ENCODE measurements around the gene ZNF142. TPM values are rescaled to one million over a fixed set of nuclear protein-coding genes. Genes with fewer than 3 reads are reported as not detected.

The ZNF142 gene
- total RNA-seq, 1 experiment from 2014 or later = 29.2 TPM

- TF ChIP-seq REST (IDR thresholded peaks at IDR 0.05; ENCODE audit: low read depth) = no peak
- no peak for TF ChIP-seq YY1 (IDR thresholded peaks at IDR 0.05; ENCODE audit: extremely low read depth, insufficient replicate concordance, low read depth, low read length)
These were observed 41.1 kb downstream of the ZNF142 start (continued) for GRCh38 chr2:218618102-218618860.

GRCh38 chr2:218615868-218616315 lies 43.5 kb downstream of the ZNF142 start:
- Histone ChIP-seq H3K27me3 (ENCODE audit: insufficient read depth, low read length) (no peaks in the 10 kb centered on the region), H3K4me1 (ENCODE audit: control insufficient read depth in 1 of 2, insufficient read depth in 2 of 2, low read length in 2 of 2) (no peaks in the 10 kb centered on the region), H3K36me3 (ENCODE audit: control insufficient read depth in 1 of 2, insufficient read depth in 2 of 2, low read length in 2 of 2) (no peaks in the 10 kb centered on the region), H3K27ac (ENCODE audit: low read depth, low read length) (no peak overlapping the region), H4K20me1 (ENCODE audit: insufficient read depth) (no peaks in the 10 kb centered on the region), H3K9me3 (ENCODE audit: control insufficient read depth in 1 of 2, insufficient read depth in 1 of 2, low read depth in 1 of 2, low read length in 2 of 2) (no peaks in the 10 kb centered on the region), H2AFZ (ENCODE audit: low read depth, low read length, poor library complexity, severe bottlenecking) (no peak overlapping the region), H3K9me2 (ENCODE audit: insufficient read depth) (no peaks in the 10 kb centered on the region), H3K9ac (ENCODE audit: low read length) (no peak overlapping the region), H3K79me2 (ENCODE audit: insufficient read depth, low read length) (no peaks in the 10 kb centered on the region), H3K4me2 (ENCODE audit: low read length) (no peak overlapping the region), H3K4me3 (replicated peaks in 1 of 2; ENCODE audit: low read depth in 1 of 2, low read length in 2 of 2) (no peak overlapping the region)
- ChIA-PET RAD21 (ENCODE audit: low non-redundant PET in 1 of 2, low total read pairs in 2 of 2, uncharacterized antibody in 2 of 2, unreplicated experiment in 2 of 2) (no interaction called here), CTCF (no interaction called here), POLR2A (no interaction called here)
- no peak for DNase-seq (ENCODE audit: low read depth, low spot score)
- no peak for ATAC-seq
- no TSS peak for BruUV-seq (replicated peaks)
- intact Hi-C loops (cut with micrococcal nuclease) = no loop called here
- TF ChIP-seq SP1 (IDR thresholded peaks at IDR 0.05; ENCODE audit: low read depth) (no peak), EZH2 (IDR thresholded peaks at IDR 0.05) (no peak), REST (IDR thresholded peaks at IDR 0.05; ENCODE audit: low read depth) (no peak), ZFX (IDR thresholded peaks at IDR 0.05) (no peak), SIN3A (IDR thresholded peaks at IDR 0.05; ENCODE audit: low read depth) (no peak), POLR2A (IDR thresholded peaks at IDR 0.05; ENCODE audit: borderline replicate concordance, extremely low read depth, insufficient read depth, insufficient read length) (no peak), POLR2AphosphoS5 (IDR thresholded peaks at IDR 0.05; ENCODE audit: low read depth, low read length) (no peak), ELF1 (IDR thresholded peaks at IDR 0.05; ENCODE audit: borderline replicate concordance, low read depth) (no peak), FOSL1 (IDR thresholded peaks at IDR 0.05; ENCODE audit: low read depth) (no peak), CBX3 (IDR thresholded peaks at IDR 0.05; ENCODE audit: low read depth) (no peak), TCF7L2 (IDR thresholded peaks at IDR 0.05; ENCODE audit: borderline replicate concordance, extremely low read depth, insufficient read depth, insufficient read length) (no peak), SRF (IDR thresholded peaks at IDR 0.05; ENCODE audit: low read depth) (no peak), JUND (IDR thresholded peaks at IDR 0.05) (no peak), ZNF274 (IDR thresholded peaks at IDR 0.05; ENCODE audit: low read depth, low read length) (no peak)
- TF ChIP-seq, protein P1, sequence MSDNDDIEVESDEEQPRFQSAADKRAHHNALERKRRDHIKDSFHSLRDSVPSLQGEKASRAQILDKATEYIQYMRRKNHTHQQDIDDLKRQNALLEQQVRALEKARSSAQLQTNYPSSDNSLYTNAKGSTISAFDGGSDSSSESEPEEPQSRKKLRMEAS (IDR thresholded peaks at IDR 0.05) = no peak
- TF ChIP-seq, protein P2, sequence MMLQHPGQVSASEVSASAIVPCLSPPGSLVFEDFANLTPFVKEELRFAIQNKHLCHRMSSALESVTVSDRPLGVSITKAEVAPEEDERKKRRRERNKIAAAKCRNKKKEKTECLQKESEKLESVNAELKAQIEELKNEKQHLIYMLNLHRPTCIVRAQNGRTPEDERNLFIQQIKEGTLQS (IDR thresholded peaks at IDR 0.05) = no peak
